Stimulated activated CD8-positive, alpha-beta memory T cell treated with anti-CD3 and anti-CD28 coated beads, Interleukin-4, amount 100 ng/mL, for 1 hour (primary cell): ENCODE data around the gene AVEN.
"Not testable (repeated sequence)": the region's sequence is repeated elsewhere in the genome, so short reads cannot be mapped to it uniquely, and the experiment has no call there.

Source experiments
- DNase-seq, 2 donors: peaks; one replicate each; pipeline ENCODE4 v3.0.0-alpha.2; 2020; ENCODE audit warnings: low read depth in 2 of 2, low spot score in 1 of 2

The AVEN gene

DNA sequence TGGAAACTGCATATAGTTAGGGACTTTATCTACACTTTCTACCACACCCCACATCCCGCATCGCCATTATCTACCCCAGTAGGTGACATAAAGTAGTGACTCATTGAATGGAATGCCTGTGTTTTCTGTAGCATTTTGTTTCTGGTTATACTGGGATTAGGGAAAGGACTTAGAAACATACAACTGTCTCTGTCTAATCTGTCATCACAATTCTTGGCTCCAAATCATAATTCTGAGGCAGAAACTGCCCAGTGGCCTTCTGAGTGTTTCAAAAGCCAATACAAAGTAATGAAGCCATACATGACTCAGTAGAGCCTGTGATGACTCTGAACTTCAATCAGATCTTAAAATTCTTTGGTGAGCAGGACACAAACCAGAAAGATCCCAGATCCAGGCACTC, 186.4 kb downstream of the AVEN start:
- DNase-seq, result no peak

DNA sequence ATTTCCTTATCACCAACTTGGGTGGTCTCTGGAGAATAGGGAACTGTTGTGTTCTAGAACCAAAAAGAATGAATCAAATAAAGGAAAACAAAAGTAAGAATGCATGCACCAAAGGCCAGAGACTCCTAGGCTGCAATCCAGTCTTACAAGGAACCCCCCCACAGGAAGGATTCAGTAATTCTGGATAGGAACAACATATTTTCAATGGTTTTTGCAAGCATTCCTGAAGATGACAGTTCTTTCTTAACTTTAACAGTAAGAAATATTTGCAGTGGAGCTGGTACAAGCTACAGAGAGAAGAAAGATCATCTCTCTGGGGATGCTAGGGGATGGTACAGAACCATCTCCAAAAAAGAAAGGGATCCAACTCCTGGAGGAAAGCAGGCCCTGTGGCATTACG, 186.9 kb downstream of the AVEN start:
- no peak for DNase-seq

DNA sequence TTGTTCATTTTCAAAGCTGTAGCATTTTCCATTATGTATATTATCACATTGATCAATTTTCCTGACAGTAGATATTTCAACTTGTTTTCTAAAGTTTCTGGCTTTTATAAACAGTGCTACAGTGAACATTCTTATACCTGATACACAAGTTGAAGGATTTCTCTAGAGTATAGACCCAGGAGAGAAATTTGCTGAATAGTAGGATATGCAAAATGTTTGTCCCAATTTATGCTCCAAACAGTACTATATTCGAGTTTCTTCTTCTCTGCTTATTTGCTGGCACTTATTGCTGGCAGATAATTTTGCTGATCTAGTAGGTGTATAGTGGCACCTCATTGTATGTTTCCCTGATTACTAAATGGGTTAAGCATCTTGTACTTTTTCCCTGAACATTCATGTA, 187.9 kb downstream of the AVEN start:
- no peak for DNase-seq

DNA sequence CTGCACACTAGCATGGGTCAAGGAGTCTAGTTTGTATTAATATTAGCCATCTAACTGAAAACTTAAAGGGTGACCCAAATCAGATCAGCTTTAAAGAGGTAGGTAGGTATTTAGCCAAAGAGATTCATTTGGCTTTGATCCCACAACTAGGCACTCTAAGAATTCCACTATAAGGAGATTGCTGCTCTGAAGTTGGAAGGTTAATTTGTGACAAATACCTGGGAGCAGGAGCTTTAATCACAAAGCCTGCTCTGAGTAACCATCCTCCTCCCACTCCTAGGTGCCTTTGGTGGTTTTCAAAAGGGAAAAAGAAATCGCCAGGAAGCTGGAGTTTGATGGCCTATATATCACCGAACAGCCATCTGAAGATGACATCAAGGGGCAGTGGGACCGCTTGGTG, 191.0 kb downstream of the AVEN start:
- DNase-seq, result no peak

DNA sequence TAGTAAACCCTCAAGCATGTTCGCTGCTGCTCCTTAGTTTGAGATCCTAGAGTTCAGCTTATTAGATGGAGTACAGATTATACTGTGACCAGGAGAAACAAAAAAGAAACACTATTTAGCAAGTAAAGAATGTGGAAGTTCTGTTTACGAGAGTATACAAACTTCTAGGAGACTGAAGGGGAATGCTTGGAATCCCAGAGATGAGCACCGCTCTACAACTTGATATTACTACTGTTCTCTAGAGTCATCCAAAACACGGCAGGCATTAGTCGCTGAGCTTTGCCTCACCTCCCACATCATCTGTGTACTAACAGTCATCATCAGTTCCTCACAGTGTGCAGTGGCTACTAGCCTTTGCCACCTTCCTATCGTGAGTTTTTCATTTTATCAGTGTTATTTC, 192.1 kb downstream of the AVEN start:
- no peak for DNase-seq

DNA sequence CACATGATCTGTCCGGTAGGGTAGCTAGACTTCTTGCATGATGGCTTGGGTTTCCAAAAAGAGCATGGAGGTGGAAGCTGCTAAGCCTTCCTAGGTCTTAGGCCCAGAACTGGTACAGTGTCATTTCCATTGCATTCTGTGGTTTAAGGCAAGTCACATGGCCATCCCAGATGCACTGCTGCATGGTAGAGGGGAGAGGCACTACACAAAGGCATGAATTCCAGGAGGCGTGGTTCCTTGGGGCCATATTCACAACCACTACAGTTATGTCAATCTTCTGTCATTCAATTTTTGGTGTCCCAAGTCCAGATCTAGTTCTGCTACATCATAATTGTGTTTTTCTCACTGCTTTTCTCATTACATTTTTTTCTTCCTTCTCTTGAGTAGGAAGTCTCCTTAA, 192.9 kb downstream of the AVEN start:
- no peak for DNase-seq

DNA sequence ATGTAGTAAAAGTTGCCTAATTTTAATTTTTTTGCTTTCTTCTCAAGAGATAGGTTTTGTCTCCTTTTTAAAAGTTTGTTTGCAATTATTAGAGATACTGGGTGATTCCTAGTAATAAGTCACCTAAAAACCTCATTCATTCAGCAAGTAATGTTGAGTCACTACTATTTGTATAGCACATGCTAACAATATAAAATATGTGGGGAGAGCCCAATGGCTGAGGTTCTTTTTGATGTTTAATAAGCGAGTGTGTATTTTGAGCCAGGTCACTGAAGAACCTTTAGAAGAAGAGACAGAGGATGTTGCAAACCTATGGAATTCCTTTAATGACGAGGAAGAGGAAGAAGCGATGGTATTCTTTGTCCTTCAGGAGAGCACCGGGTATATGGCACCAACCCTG, 194.4 kb downstream of the AVEN start:
- DNase-seq, result no peak

DNA sequence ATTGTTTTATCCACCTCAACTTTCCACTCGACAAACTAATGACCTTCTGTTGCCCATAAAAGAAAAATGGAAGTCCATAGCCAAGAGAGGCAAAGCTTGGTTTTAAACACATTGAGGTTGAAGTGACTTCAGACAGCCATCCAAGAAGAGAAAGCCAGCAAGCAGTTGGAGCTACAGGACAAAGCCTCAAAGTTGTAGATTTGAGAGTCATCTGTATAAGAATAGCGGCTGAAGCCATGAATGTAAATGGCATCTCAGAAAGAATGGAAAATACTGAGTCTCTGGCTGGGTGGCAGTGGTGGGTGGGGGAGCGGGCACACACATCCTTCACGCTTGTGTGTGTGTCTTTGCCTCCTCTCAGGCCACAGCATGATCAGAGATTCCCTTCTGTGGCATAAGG, 194.8 kb downstream of the AVEN start:
- no peak for DNase-seq

DNA sequence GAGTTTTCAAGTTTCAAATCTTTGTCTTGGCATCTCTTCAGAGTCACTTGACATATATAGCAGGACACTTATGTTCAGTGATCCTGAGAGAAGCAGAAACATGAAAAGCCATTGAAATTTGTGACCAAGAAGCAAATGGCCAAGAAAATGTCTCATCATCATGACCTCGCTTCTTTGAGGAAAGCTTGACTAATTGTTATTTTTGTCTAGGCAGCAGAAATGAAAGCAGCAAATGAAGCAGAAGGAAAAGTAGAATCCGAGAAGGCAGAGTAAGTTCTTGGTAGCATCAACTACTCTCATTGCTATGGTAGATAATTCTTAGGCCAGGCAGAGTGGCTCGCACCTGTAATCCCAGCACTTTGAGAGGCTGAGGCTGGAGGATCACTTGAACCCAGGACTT, 198.4 kb downstream of the AVEN start:
- no peak for DNase-seq

DNA sequence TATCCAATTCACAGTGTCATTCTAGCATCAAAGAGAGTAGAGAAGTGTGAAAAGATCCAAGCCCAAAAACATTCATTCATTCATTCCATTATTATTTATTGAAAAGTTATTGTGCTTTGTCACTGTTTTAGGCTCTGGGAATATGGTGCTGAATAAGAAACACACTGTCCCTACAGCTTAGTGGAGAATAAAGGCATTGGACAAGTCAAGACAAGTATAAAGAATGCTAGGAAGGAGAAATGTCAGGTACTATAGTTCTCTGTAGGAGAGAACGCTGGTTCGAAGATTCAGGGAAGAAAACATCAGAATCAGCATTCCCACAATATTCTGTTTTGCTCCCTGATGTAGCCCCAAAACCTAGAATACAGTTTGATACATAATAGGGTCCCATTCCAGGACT, 199.5 kb downstream of the AVEN start:
- no peak for DNase-seq

DNA sequence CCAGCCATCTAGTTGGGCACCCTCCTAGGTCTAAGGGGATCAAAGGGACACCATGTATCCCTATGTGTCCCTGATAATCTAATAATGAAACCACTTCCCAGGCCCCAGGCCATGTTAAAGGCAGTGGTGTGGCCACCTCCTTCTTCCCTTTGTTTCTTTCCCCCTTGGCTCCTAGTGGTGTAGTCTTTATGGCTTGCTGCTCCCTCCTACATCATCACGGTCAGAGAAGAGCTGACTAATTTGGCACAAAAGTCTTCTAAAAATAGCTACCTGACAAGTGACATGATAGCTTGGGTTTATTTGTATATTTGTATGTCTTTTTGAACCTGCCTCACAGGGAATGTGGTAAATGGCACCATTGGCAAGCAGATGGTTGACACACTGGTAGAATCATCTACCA, 201.7 kb downstream of the AVEN start:
- no peak for DNase-seq

DNA sequence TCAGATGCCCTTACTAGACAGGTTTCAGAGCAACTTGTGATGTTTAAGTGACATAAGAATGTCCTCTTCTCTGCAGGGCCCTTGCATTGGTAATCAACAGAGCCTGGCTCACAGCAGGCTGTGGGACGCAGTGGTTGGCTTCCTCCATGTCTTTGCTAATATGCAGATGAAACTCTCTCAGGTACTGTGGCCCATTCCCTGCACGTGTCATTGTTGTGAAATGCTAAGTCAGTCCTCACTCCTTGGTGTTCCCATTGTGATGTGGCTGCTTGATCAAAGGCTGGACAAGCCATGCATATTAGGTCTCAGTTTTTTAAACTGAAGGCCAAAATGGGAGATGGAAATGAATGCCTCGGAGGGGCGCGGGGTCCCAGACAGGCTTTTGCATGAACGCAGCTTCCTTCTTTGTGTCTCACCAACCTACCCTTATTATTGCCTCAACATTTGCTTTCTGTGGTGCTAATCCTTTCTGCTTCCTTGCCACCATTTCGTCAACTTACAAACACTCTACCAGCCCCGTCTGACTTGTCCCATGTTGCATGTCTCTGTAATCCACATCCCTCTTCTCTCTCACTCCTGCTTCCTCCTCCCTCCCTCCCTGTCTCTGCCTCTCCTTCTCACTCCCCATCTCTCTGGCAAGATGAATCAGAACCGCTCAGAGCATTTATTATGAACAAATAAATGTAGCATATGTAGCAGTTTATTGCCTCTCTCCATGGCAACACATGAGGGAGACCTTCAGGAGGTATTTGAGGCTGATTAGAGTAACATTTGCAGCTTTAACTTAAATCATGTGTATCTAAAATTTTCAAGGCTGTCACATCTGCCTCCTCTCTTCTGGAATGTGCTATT, 203.9 kb downstream of the AVEN start:
- DNase-seq, result no peak

DNA sequence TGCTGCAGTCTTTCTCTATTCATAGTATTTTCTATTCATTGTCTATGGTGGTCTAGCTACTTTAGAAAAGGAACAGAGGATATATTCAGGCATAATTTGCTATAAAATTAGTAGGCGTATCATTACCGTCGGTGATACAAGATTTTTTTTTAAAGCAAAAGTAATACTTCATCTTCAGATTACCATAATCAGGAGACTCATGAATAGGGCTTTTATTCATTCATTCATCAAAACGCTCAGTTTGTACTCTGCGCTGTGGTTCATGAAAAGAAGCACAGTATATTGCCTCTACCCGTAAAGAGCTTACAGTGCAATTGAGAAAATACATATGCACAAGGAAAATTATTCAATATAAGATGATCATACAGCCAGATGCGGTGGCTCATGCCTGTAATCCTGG, 207.4 kb downstream of the AVEN start:
- no peak for DNase-seq

DNA sequence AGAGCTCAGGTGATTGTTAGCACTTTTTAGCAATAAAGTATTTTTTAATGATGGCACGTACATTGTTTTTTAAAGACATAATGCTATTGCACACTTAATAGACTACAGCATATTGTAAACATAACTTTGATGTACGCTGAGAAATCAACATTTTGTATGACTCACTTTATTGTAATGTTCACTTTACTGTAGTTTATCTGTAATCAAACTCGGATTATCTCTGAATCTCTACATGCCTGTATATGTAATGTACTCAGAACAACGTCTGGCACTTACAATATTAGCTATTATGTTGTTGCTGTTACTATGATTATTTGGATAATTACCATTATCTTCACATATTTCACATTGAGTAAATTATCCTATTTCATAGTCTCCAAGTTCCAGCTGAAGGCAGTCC, 208.7 kb downstream of the AVEN start:
- no peak for DNase-seq

DNA sequence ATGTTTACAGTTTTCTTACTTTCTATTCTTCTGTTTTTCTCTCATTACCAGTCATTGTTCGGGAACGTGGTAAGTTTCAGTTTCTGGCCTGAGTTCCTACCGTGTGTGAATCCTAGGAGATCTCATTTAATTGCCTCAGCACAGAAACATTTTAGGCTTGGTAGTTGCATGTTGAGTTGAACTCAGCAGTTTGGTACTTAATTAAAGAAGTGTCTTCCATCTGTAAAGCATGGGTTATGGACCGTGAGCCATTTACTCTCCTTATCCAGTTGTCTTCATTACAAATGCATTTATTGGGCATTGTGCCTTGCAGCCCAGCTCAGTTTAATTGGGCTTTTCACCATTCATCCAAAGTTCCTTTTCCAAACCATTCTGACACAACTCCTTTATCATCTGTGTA, 212.8 kb downstream of the AVEN start:
- no peak for DNase-seq

DNA sequence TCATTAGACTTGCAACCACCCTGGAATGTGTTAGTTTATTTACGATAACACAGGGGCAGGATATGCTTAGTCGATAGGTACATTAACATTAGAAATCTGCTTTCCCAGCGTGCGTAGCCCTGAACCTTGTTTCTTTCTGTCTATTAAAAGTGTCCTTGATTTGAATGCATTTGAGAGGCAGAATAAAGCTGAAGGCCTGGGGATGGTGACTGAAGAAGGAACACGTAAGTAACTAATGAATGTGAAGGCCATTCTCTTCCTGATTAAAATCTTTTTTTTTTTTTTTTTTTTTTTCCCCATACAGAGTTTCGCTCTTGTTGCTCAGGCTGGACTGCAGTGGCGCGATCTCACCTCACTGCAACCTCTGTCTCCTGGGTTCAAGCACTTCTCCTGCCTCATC, 213.6 kb downstream of the AVEN start:
- no peak for DNase-seq

DNA sequence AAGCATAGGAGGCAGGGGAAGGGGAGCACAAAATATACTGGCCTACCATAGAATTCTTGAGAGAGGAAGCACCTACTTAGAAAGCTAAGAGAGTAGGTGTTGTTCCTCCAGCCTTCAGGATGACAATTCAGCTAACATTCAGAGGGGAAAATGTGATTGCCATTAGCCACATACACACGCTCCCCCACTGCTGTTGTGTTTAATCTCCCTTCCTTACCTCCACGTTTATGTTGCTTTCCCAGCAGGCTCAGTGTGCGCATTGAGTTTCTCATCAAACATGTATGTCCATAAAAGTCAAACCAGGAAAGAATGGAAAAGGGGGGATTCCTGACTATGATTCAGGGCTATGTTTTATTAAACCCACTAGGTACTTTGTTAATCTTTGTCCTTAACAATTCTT, 215.9 kb downstream of the AVEN start:
- DNase-seq, result no peak

DNA sequence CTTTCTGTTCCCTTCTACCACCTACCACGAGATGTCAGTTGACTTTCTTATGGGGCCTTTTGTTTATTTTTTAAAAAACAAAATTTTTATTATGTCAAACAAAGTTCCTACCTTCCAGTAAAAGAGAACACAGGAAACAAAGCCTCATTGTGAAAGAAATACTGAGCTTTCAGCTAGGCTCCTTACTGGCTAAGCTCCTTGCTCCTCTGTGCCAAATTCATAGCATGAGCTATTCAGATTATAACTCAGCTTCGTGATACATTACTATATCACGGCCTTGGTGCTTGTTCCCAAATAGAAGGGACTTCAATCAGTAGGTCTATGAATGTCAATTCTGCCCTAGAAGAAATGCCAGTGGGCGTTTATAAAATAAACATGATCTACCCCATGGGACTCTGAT, 216.5 kb downstream of the AVEN start:
- no peak for DNase-seq

DNA sequence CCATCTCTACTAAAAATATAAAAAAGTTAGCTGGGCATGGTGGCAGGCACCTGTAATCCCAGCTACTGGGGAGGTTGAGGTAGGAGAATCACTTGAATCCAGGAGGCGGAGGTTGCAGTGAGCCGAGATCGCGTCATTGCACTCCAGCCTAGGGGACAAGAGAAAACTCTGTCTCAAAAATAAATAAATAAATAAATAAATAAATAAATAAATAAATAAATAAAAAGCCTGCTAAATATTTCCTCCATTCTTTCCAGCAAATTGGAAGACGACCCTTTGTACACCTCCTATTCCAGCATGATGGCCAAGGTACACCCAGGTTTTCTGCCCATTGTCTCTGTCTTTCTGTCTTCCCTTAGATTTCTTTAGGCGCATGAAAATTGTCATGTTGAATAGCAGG, 219.5 kb downstream of the AVEN start:
- DNase-seq, result not testable (repeated sequence)
